CD14-positive monocyte (primary cell): Measurements from ENCODE around the gene ARL6. TPM values are rescaled to one million over a fixed set of nuclear protein-coding genes. Genes with fewer than 3 reads are reported as not detected.

Experiments
- DNase-seq, 3 donors: peaks; one replicate each; pipeline ENCODE4 v3.0.0-alpha.2; 2011 to 2022
- H2AFZ ChIP-seq: 2 replicates; pipeline ENCODE4 v1.6.0; 2012; ENCODE audit warnings: mild to moderate bottlenecking, low read depth, low read length, inconsistent platforms; ENCODE audit not compliant: insufficient read depth, poor library complexity, severe bottlenecking
- H3K27ac ChIP-seq, 2 donors: 1 replicate in 1 of 2; 2 replicates in 1 of 2; pipeline ENCODE4 v1.5.1; 2012 to 2013; ENCODE audit warnings: low read length in 2 of 2, control low read depth in 1 of 2, inconsistent platforms in 1 of 2, low read depth in 1 of 2, mild to moderate bottlenecking in 1 of 2
- H3K27me3 ChIP-seq, 2 donors: one replicate each; pipeline versions ENCODE4 v1.6.0 to v1.6.1; 2011 to 2013; ENCODE audit warnings: low read length in 2 of 2; ENCODE audit not compliant: control insufficient read depth in 2 of 2, insufficient read depth in 2 of 2
- H3K36me3 ChIP-seq, 2 donors: replicated peaks in 1 of 2; 1 replicate in 1 of 2; 2 replicates in 1 of 2; pipeline versions ENCODE4 v1.5.1 to v1.6.1; 2012 to 2013; ENCODE audit warnings: low read length in 2 of 2, control low read depth in 1 of 2, inconsistent platforms in 1 of 2, mild to moderate bottlenecking in 1 of 2; ENCODE audit not compliant: insufficient read depth in 2 of 2, control insufficient read depth in 1 of 2
- H3K4me1 ChIP-seq, 2 donors: 1 replicate in 1 of 2; 2 replicates in 1 of 2; pipeline versions ENCODE4 v1.5.1 to v1.6.1; 2012 to 2013; ENCODE audit warnings: low read length in 2 of 2, control low read depth in 1 of 2, inconsistent platforms in 1 of 2, mild to moderate bottlenecking in 1 of 2, moderate library complexity in 1 of 2; ENCODE audit not compliant: insufficient read depth in 2 of 2, control insufficient read depth in 1 of 2
- H3K4me2 ChIP-seq: replicated peaks from 2 replicates; pipeline ENCODE3; 2012; ENCODE audit warnings: low read length, moderate library complexity, mild to moderate bottlenecking; ENCODE audit not compliant: poor library complexity, severe bottlenecking; ENCODE audit errors: extremely low read depth
- H3K4me3 ChIP-seq, 3 experiments: fragments of 200-600 bp in 1 of 3; sonication (generic) in 1 of 3; replicated peaks in 1 of 3; 1 replicate in 2 of 3; 2 replicates in 1 of 3; pipeline ENCODE4 v1.5.1; 2011 to 2013; ENCODE audit warnings: low read length in 3 of 3, mild to moderate bottlenecking in 3 of 3, control low read depth in 2 of 3, low read depth in 2 of 3, inconsistent platforms in 1 of 3, moderate library complexity in 1 of 3
- H3K79me2 ChIP-seq: 2 replicates; pipeline ENCODE4 v1.6.0; 2012; ENCODE audit warnings: mild to moderate bottlenecking, control low read depth, inconsistent platforms, low read length, moderate library complexity; ENCODE audit not compliant: insufficient read depth
- H3K9ac ChIP-seq: 2 replicates; pipeline ENCODE4 v1.6.0; 2017; ENCODE audit warnings: low read length, mild to moderate bottlenecking; ENCODE audit not compliant: insufficient read depth, poor library complexity, severe bottlenecking
- H3K9me3 ChIP-seq, 2 donors: replicated peaks in 1 of 2; 1 replicate in 1 of 2; 2 replicates in 1 of 2; pipeline versions ENCODE4 v1.5.1 to v1.6.1; 2012 to 2013; ENCODE audit warnings: low read length in 2 of 2, control low read depth in 1 of 2; ENCODE audit not compliant: control insufficient read depth in 1 of 2, insufficient read depth in 1 of 2
- H4K20me1 ChIP-seq: 2 replicates; pipeline ENCODE4 v1.6.0; 2012; ENCODE audit warnings: mild to moderate bottlenecking, low read length, control low read depth, moderate library complexity; ENCODE audit not compliant: insufficient read depth
- H3K27ac Mint-ChIP-seq, 7 donors: one replicate each; pipeline ENCODE4 v1.8.0; 2020; ENCODE audit warnings: mild to moderate bottlenecking in 7 of 7, mixed read lengths in 7 of 7, moderate library complexity in 6 of 7, inconsistent platforms in 2 of 7
- H3K27me3 Mint-ChIP-seq, 3 donors: one replicate each; pipeline ENCODE4 v1.8.0; 2021 to 2022; ENCODE audit warnings: low read depth in 3 of 3, mild to moderate bottlenecking in 3 of 3, mixed read lengths in 3 of 3, moderate library complexity in 3 of 3, inconsistent platforms in 1 of 3
- H3K36me3 Mint-ChIP-seq, 2 donors: one replicate each; pipeline ENCODE4 v1.8.0; 2020; ENCODE audit warnings: mixed read lengths in 2 of 2, inconsistent platforms in 1 of 2, mild to moderate bottlenecking in 1 of 2
- H3K4me1 Mint-ChIP-seq: one replicate; pipeline ENCODE4 v1.8.0; 2020; ENCODE audit warnings: mild to moderate bottlenecking, mixed read lengths
- H3K4me3 Mint-ChIP-seq, 2 donors: one replicate each; pipeline ENCODE4 v1.8.0; 2020; ENCODE audit warnings: mild to moderate bottlenecking in 2 of 2, mixed read lengths in 2 of 2, moderate library complexity in 1 of 2
- H3K9me3 Mint-ChIP-seq, 7 donors: one replicate each; pipeline ENCODE4 v1.8.0; 2020 to 2022; ENCODE audit warnings: mixed read lengths in 7 of 7, mild to moderate bottlenecking in 6 of 7, moderate library complexity in 6 of 7, inconsistent platforms in 2 of 7
- CTCF ChIP-seq: fragments of 200-600 bp; IDR thresholded peaks from one replicate; pipeline ENCODE4 v1.8.0; 2022; ENCODE audit warnings: antibody characterized with exemption, mild to moderate bottlenecking
- WGBS: methylation state at CpG from one replicate; pipeline ENCODE4 v1.1.5; 2013; ENCODE audit warnings: missing lambda C conversion rate; ENCODE audit not compliant: insufficient coverage; 5-methylcytosine and 5-hydroxymethylcytosine counted together
- intact Hi-C, 2 donors: fragments of 100-400 bp; cut with micrococcal nuclease; formaldehyde crosslinking; loops; one replicate each; pipeline versions ENCODE4 v1.15.0 to v1.15.1; 2023
- polyA plus RNA-seq, 3 donors: library from polyadenylated mRNA; depleted of rRNA in 1 of 3; unstranded in 2 of 3; stranded (reverse) in 1 of 3; fragments of 300-500 nt in 2 of 3; fragments of >200 nt in 1 of 3; fragmentation: Illumina TruSeq in 2 of 3; gene quantifications; 1 replicate in 2 of 3; 2 replicates in 1 of 3; pipeline ENCODE4 v1.2.3, GENCODE V29; 2012 to 2021

ARL6 gene
- polyA plus RNA-seq, 3 donors, result 0.76 to 2.3 (median 1.8) TPM

- Histone ChIP-seq H2AFZ (no peak overlapping the region), H4K20me1 (no peaks in the 10 kb centered on the region), H3K4me1 (no peaks in the 10 kb centered on the region), H3K4me3 (no peak overlapping the region), H3K36me3 (no peaks in the 10 kb centered on the region), H3K9ac (no peak overlapping the region), H3K27me3 (no peaks in the 10 kb centered on the region), H3K79me2 (no peaks in the 10 kb centered on the region), H3K9me3 (no peaks in the 10 kb centered on the region), H3K4me2 (no peak overlapping the region), H3K27ac (no peak overlapping the region)
- H3K27me3 Mint-ChIP-seq, result peaks cover 0 to 2% (median 2%) of the 10 kb centered on the region in 3 donors
- no peak overlapping the region for H3K4me3 Mint-ChIP-seq
- DNase-seq, result no peak
- intact Hi-C loops, result no loop called here
- no peaks in the 10 kb centered on the region for H3K36me3 Mint-ChIP-seq
- 55% methylated on average over 3 of the region's 3 CpGs for WGBS
- H3K27ac Mint-ChIP-seq, result no peak overlapping the region
- H3K4me1 Mint-ChIP-seq, result no peaks in the 10 kb centered on the region
- TF ChIP-seq CTCF, result no peak
- H3K9me3 Mint-ChIP-seq, result peaks cover 0 to 4% (median 1%) of the 10 kb centered on the region in 7 donors
Measured at GRCh38 chr3:97736928-97737327, 27.6 kb upstream of the ARL6 start.

DNA sequence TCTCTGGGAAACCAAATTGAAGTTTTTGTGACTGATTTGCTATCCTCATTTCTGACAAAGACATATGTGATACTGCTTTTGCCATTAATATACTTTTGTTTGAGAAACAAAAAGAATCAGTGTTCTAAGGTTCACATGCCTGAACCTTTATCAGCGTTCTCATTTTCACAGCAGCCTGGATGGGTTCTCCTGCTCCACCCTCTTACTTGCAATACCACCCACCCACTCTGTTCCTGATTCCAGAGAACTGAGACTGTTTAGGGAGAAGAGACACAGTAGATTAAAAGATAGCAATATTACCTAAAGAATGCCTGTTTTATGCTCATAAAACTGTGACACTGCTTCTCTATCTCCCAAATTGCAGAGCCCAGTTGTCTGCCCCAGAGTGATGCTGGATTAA, 25.8 kb upstream of the ARL6 start:
- no peak overlapping the region for H3K27ac Mint-ChIP-seq
- TF ChIP-seq CTCF, result no peak
- no CpG with 5 or more reads among the region's 1 CpG for WGBS

More for the DNA sequence above, 25.8 kb upstream of the ARL6 start:
- Histone ChIP-seq H3K4me1 (no peaks in the 10 kb centered on the region), H3K9ac (no peak overlapping the region), H3K4me3 (no peak overlapping the region), H3K27me3 (no peaks in the 10 kb centered on the region), H3K79me2 (no peaks in the 10 kb centered on the region), H3K9me3 (no peaks in the 10 kb centered on the region), H4K20me1 (no peaks in the 10 kb centered on the region), H3K36me3 (no peaks in the 10 kb centered on the region), H3K4me2 (no peak overlapping the region), H2AFZ (no peak overlapping the region), H3K27ac (no peak overlapping the region)
- Mint-ChIP-seq H3K27me3 (peaks cover 0 to 2% (median 0%) of the 10 kb centered on the region in 3 donors), H3K36me3 (no peaks in the 10 kb centered on the region), H3K4me1 (no peaks in the 10 kb centered on the region), H3K4me3 (no peak overlapping the region), H3K9me3 (peaks cover 0 to 2% (median 0%) of the 10 kb centered on the region in 7 donors)
- intact Hi-C loops, result no loop called here
- DNase-seq, result no peak
